HEK293 (cell line): ENCODE measurements around the gene ADRM1.
A peak's percentile ranks its signal among the peaks of the same experiment; 100 is the strongest.

Source experiments
- ATF2 ChIP-seq: fragments of 450-650 bp; formaldehyde crosslinking; IDR thresholded peaks from 2 replicates; pipeline ENCODE4 v1.5.1; 2016; ENCODE audit warnings: missing biosample characterization, missing genetic modification characterization, low read depth
- BCL11B ChIP-seq: fragments of 450-650 bp; formaldehyde crosslinking; IDR thresholded peaks from 2 replicates; pipeline ENCODE4 v1.5.1; 2016; ENCODE audit warnings: low read depth, missing biosample characterization, missing genetic modification characterization
- EGR2 ChIP-seq: fragments of 450-650 bp; formaldehyde crosslinking; IDR thresholded peaks from 2 replicates; pipeline ENCODE4 v1.5.1; 2016; ENCODE audit warnings: low read depth, missing biosample characterization, missing genetic modification characterization
- HOXC10 ChIP-seq: sonication (generic); formaldehyde crosslinking; IDR thresholded peaks from 2 replicates; pipeline ENCODE4 v1.8.1; 2023; ENCODE audit warnings: mild to moderate bottlenecking, missing genetic modification reagents
- IKZF3 ChIP-seq: fragments of 450-650 bp; IDR thresholded peaks from 2 replicates; pipeline ENCODE4 v1.5.0; 2018; ENCODE audit warnings: missing biosample characterization, mild to moderate bottlenecking, missing genetic modification characterization, moderate library complexity
- KLF10 ChIP-seq: fragments of 450-650 bp; IDR thresholded peaks from 2 replicates; pipeline ENCODE4 v1.5.1; 2018; ENCODE audit warnings: missing biosample characterization, mild to moderate bottlenecking, missing genetic modification characterization
- MEIS1 ChIP-seq: sonication (generic); formaldehyde crosslinking; IDR thresholded peaks from 2 replicates; pipeline ENCODE4 v1.8.1; 2022; ENCODE audit warnings: missing genetic modification reagents, mild to moderate bottlenecking, borderline replicate concordance
- PRDM1 ChIP-seq: fragments of 450-650 bp; formaldehyde crosslinking; IDR thresholded peaks from 2 replicates; pipeline ENCODE4; 2016; ENCODE audit warnings: missing biosample characterization, missing genetic modification characterization
- SALL2 ChIP-seq: fragments of 450-650 bp; formaldehyde crosslinking; IDR thresholded peaks from 2 replicates; pipeline ENCODE4 v1.5.0; 2017; ENCODE audit warnings: missing biosample characterization, mild to moderate bottlenecking, missing genetic modification characterization, borderline replicate concordance
- SP7 ChIP-seq: fragments of 450-650 bp; formaldehyde crosslinking; IDR thresholded peaks from 2 replicates; pipeline ENCODE4 v1.5.1; 2016; ENCODE audit warnings: missing biosample characterization, missing genetic modification characterization
- WT1 ChIP-seq: fragments of 450-650 bp; formaldehyde crosslinking; IDR thresholded peaks from 2 replicates; pipeline ENCODE4 v1.5.1; 2016; ENCODE audit warnings: missing biosample characterization, missing genetic modification characterization
- YY1 ChIP-seq: fragments of 450-650 bp; formaldehyde crosslinking; IDR thresholded peaks from 2 replicates; pipeline ENCODE4 v1.5.1; 2018; ENCODE audit warnings: missing biosample characterization, missing genetic modification characterization
- ZBTB20 ChIP-seq: fragments of 450-650 bp; formaldehyde crosslinking; IDR thresholded peaks from 2 replicates; pipeline ENCODE4 v1.5.1; 2016; ENCODE audit warnings: missing biosample characterization, missing genetic modification characterization
- ZNF133 ChIP-seq: fragments of 450-650 bp; formaldehyde crosslinking; IDR thresholded peaks from 2 replicates; pipeline ENCODE4 v1.5.1; 2016; ENCODE audit warnings: missing biosample characterization, missing genetic modification characterization
- ZNF140 ChIP-seq: fragments of 450-650 bp; formaldehyde crosslinking; IDR thresholded peaks from 2 replicates; pipeline ENCODE4 v1.5.1; 2016; ENCODE audit warnings: missing biosample characterization, missing genetic modification characterization
- ZNF16 ChIP-seq: fragments of 450-650 bp; formaldehyde crosslinking; IDR thresholded peaks from 2 replicates; pipeline ENCODE4 v1.5.1; 2016; ENCODE audit warnings: low read depth, missing biosample characterization, missing genetic modification characterization
- ZNF19 ChIP-seq: fragments of 450-650 bp; formaldehyde crosslinking; IDR thresholded peaks from 2 replicates; pipeline ENCODE4; 2016; ENCODE audit warnings: missing biosample characterization, missing genetic modification characterization, low read depth
- ZNF2 ChIP-seq: fragments of 450-650 bp; formaldehyde crosslinking; IDR thresholded peaks from 2 replicates; pipeline ENCODE4 v1.5.1; 2016; ENCODE audit warnings: missing biosample characterization, missing genetic modification characterization
- ZNF214 ChIP-seq: fragments of 450-650 bp; formaldehyde crosslinking; IDR thresholded peaks from 2 replicates; pipeline ENCODE4 v1.5.1; 2017; ENCODE audit warnings: missing biosample characterization, mild to moderate bottlenecking, missing genetic modification characterization, borderline replicate concordance
- ZNF23 ChIP-seq: fragments of 450-650 bp; formaldehyde crosslinking; IDR thresholded peaks from 2 replicates; pipeline ENCODE4 v1.5.1; 2016; ENCODE audit warnings: missing biosample characterization, missing genetic modification characterization, borderline replicate concordance
- ZNF239 ChIP-seq: fragments of 450-650 bp; formaldehyde crosslinking; IDR thresholded peaks from 2 replicates; pipeline ENCODE4 v1.5.1; 2016; ENCODE audit warnings: missing biosample characterization, missing genetic modification characterization
- ZNF248 ChIP-seq: fragments of 450-650 bp; formaldehyde crosslinking; IDR thresholded peaks from 2 replicates; pipeline ENCODE4 v1.5.1; 2017; ENCODE audit warnings: missing biosample characterization, missing genetic modification characterization
- ZNF26 ChIP-seq: fragments of 450-650 bp; formaldehyde crosslinking; IDR thresholded peaks from 2 replicates; pipeline ENCODE4 v1.5.1; 2016; ENCODE audit warnings: missing biosample characterization, missing genetic modification characterization
- ZNF266 ChIP-seq: fragments of 450-650 bp; formaldehyde crosslinking; IDR thresholded peaks from 2 replicates; pipeline ENCODE4 v1.5.1; 2016; ENCODE audit warnings: missing biosample characterization, missing genetic modification characterization, low read depth
- ZNF292 ChIP-seq: fragments of 450-650 bp; formaldehyde crosslinking; IDR thresholded peaks from 2 replicates; pipeline ENCODE4 v1.5.1; 2016; ENCODE audit warnings: low read depth, missing biosample characterization, missing genetic modification characterization, borderline replicate concordance
- ZNF311 ChIP-seq: fragments of 450-650 bp; formaldehyde crosslinking; IDR thresholded peaks from 2 replicates; pipeline ENCODE4 v1.5.1; 2017; ENCODE audit warnings: missing biosample characterization, missing genetic modification characterization, borderline replicate concordance
- ZNF324 ChIP-seq: fragments of 450-650 bp; formaldehyde crosslinking; IDR thresholded peaks from 2 replicates; pipeline ENCODE4 v1.5.1; 2016; ENCODE audit warnings: missing biosample characterization, missing genetic modification characterization
- ZNF37A ChIP-seq: fragments of 450-650 bp; IDR thresholded peaks from 2 replicates; pipeline ENCODE4 v1.5.1; 2018; ENCODE audit warnings: missing biosample characterization, missing genetic modification characterization
- ZNF433 ChIP-seq: fragments of 450-650 bp; formaldehyde crosslinking; IDR thresholded peaks from 2 replicates; pipeline ENCODE4 v1.5.1; 2016; ENCODE audit warnings: missing biosample characterization, missing genetic modification characterization, low read depth
- ZNF558 ChIP-seq: fragments of 450-650 bp; formaldehyde crosslinking; IDR thresholded peaks from 2 replicates; pipeline ENCODE4 v1.5.1; 2016; ENCODE audit warnings: missing biosample characterization, missing genetic modification characterization
- ZNF561 ChIP-seq: fragments of 450-650 bp; IDR thresholded peaks from 2 replicates; pipeline ENCODE4 v1.5.1; 2018; ENCODE audit warnings: missing biosample characterization, missing genetic modification characterization, borderline replicate concordance
- ZNF610 ChIP-seq: fragments of 450-650 bp; formaldehyde crosslinking; IDR thresholded peaks from 2 replicates; pipeline ENCODE4 v1.5.1; 2016; ENCODE audit warnings: missing biosample characterization, missing genetic modification characterization, borderline replicate concordance
- ZNF621 ChIP-seq: fragments of 450-650 bp; formaldehyde crosslinking; IDR thresholded peaks from 2 replicates; pipeline ENCODE4 v1.5.1; 2017; ENCODE audit warnings: missing biosample characterization, missing genetic modification characterization
- ZNF624 ChIP-seq: fragments of 450-650 bp; formaldehyde crosslinking; IDR thresholded peaks from 2 replicates; pipeline ENCODE4 v1.5.1; 2017; ENCODE audit warnings: missing biosample characterization, missing genetic modification characterization
- ZNF658 ChIP-seq: fragments of 450-650 bp; formaldehyde crosslinking; IDR thresholded peaks from 2 replicates; pipeline ENCODE4; 2016; ENCODE audit warnings: missing biosample characterization, missing genetic modification characterization
- ZNF677 ChIP-seq: fragments of 450-650 bp; IDR thresholded peaks from 2 replicates; pipeline ENCODE4 v1.5.0; 2018; ENCODE audit warnings: missing biosample characterization, mild to moderate bottlenecking, missing genetic modification characterization, moderate library complexity
- ZNF76 ChIP-seq: fragments of 450-650 bp; formaldehyde crosslinking; IDR thresholded peaks from 2 replicates; pipeline ENCODE4; 2016; ENCODE audit warnings: low read depth, missing biosample characterization, missing genetic modification characterization, borderline replicate concordance
- ZNF768 ChIP-seq: fragments of 450-650 bp; formaldehyde crosslinking; IDR thresholded peaks from 2 replicates; pipeline ENCODE4 v1.5.1; 2018; ENCODE audit warnings: missing biosample characterization, mild to moderate bottlenecking, missing genetic modification characterization
- ZNF837 ChIP-seq: fragments of 450-650 bp; formaldehyde crosslinking; IDR thresholded peaks from 2 replicates; pipeline ENCODE4 v1.5.1; 2016; ENCODE audit warnings: missing biosample characterization, missing genetic modification characterization
- ZSCAN30 ChIP-seq: fragments of 450-650 bp; IDR thresholded peaks from 2 replicates; pipeline ENCODE4 v1.5.1; 2018; ENCODE audit warnings: missing biosample characterization, mild to moderate bottlenecking, missing genetic modification characterization, moderate library complexity
- ZSCAN4 ChIP-seq: fragments of 450-650 bp; formaldehyde crosslinking; IDR thresholded peaks from 2 replicates; pipeline ENCODE4 v1.5.1; 2017; ENCODE audit warnings: missing biosample characterization, missing genetic modification characterization

Gene ADRM1

GRCh38 chr20:62350098-62350628, 47.4 kb downstream of the ADRM1 start (continued):
- TF ChIP-seq ZNF558 (no peak), WT1 (tag by site-specific recombination) (peak; percentile 62), ZNF433 (tag by site-specific recombination) (no peak), SALL2 (tag by site-specific recombination) (no peak), ZNF239 (no peak), ZNF248 (tag by site-specific recombination) (no peak), ZNF266 (no peak), ZNF19 (tag by site-specific recombination) (no peak), ATF2 (tag by site-specific recombination) (no peak), SP7 (peak; percentile 40; the same call in 1 of the 2 replicates), ZNF140 (tag by site-specific recombination) (no peak), BCL11B (tag by site-specific recombination) (no peak), ZSCAN4 (tag by site-specific recombination) (no peak), ZNF658 (no peak), ZNF76 (tag by site-specific recombination) (0 out of 2 replicates have a peak, but pooled peaks have one; percentile 11), ZNF292 (no peak), EGR2 (tag by site-specific recombination) (peak; percentile 61), YY1 (no peak), ZNF610 (no peak), ZNF837 (tag by site-specific recombination) (no peak), ZNF561 (tag by site-specific recombination) (no peak), ZNF16 (tag by site-specific recombination) (no peak), ZNF26 (no peak), ZNF311 (tag by site-specific recombination) (no peak), HOXC10 (CRISPR knock-in tag) (no peak), ZNF677 (tag by site-specific recombination) (no peak), ZNF768 (tag by site-specific recombination) (no peak), ZSCAN30 (tag by site-specific recombination) (no peak), ZNF624 (tag by site-specific recombination) (no peak), ZNF37A (tag by site-specific recombination) (peak; percentile 87), ZNF621 (tag by site-specific recombination) (no peak), ZNF2 (tag by site-specific recombination) (no peak), ZNF324 (no peak), ZNF23 (no peak), ZNF214 (tag by site-specific recombination) (no peak), MEIS1 (CRISPR knock-in tag) (no peak), KLF10 (tag by site-specific recombination) (no peak), ZBTB20 (tag by site-specific recombination) (no peak), ZNF133 (tag by site-specific recombination) (no peak), IKZF3 (tag by site-specific recombination) (peak; percentile 21; the same call in 1 of the 2 replicates), PRDM1 (tag by site-specific recombination) (no peak)
